Hematopoietic multipotent progenitor cell treated with erythropoietin and hydrocortisone succinate and interleukin-3 and kit ligand, for 4 days (in vitro differentiated cells): ENCODE results near the gene SPTLC3.

Experiments
- DNase-seq: peaks from one replicate; pipeline ENCODE4 v3.0.0-alpha.2; 2015

The SPTLC3 gene

DNA sequence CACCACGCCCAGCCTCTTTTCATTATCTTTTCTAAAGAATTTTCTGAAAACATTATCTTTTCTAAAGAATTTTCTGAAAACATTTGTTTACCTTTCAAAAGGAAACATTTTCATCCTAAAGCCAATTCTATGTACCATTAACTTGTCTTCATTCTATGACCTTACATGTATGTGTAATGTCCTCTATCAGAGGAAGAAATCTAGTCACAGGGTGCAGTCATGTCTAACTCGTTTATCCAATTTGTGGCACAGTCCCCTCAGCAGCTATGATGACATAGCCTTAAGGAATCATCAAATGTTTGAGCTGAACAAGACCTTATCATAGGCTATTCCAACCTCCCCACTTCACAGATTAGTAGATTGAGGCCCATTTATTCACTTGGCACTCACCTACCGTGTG is 21.5 kb upstream of the SPTLC3 start:
- no peak for DNase-seq

DNA sequence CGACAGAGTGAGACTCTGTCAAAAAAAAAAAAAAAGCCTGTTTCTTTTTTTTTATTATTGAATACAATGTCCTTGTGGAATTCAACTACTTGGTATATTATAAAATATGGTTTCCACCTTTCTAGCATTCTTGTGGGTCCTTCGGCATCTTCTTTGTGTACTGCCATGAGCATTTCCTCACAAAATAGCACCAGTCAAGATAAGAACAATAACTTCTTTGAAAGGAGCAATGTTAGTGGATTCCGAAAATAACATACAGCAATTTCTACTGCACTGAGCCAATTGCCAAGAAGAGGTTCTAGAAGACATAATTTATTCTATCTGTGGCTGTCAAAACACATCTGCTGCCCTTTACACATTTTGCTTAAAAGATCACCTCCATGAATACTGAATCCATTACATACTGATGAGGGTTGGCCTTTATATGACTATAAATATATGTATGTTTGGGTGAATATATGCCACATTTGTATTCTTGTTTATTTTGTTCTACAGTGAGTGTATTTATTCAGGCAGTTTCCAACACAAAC is 19.1 kb upstream of the SPTLC3 start:
- DNase-seq: no peak

DNA sequence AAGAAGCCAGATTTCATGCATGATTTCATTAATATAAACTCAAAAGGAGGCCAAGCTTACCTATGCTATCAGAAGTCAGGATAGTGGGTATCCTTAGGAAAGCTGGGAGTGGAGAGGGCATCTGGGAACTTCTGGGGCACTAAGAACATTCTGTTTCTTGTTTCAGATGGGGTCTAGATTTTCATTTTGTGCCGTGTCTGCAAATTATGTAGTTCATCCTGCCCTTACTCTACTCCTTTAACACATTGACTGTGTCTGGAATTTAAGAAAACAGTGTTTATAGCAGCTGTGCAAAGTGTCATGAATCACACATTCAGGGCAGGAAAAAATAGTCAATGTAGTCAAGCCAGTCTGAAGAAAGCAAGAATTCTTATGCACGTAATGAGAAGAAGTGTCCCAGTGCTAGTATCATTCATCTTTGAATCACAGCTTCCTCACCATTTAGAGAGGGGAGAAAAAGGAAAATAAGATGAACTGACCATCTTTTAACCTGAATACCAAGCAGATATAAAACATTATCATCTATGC is 11.6 kb upstream of the SPTLC3 start:
- no peak for DNase-seq

- no peak for DNase-seq
These were observed 10.7 kb upstream of the SPTLC3 start for GRCh38 chr20:12998046-12998445.

DNA sequence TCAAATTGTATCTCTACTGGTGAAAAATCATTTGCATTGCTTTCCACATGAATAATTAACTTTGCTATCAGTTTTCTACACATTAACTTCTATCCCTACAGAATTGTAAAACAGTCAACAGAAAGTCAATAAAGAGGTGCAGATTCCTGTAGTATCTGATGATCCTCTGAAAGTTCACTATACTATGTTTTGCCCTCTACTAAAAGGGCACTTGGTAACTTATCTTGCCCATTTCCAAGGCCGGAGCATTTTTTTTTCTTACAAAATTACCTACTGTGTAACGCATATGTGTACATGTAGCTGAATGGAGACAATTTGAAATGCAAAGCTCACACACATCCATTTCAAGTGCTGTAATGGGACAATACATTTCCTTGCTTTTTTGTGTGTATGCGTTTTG is 9.6 kb upstream of the SPTLC3 start:
- DNase-seq: no peak

DNA sequence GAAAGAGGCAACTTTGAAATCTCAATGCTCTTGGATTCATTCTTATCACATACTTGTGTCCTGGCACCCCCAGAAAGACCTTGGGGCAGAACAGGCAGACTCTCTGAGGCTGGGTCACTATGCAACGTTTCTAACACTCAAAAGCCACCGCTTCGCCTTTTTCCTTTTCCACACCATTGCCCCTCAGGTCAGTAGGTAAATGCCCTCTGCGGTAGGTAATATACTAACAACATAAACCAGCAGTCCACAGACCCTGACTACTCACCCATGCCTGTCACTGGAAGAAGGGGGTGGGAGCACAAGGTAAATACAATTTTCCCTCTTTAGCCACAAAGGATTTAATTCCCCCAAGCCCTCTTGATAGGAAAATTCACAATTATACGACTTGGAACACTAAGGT is 6.5 kb upstream of the SPTLC3 start:
- DNase-seq: no peak

DNA sequence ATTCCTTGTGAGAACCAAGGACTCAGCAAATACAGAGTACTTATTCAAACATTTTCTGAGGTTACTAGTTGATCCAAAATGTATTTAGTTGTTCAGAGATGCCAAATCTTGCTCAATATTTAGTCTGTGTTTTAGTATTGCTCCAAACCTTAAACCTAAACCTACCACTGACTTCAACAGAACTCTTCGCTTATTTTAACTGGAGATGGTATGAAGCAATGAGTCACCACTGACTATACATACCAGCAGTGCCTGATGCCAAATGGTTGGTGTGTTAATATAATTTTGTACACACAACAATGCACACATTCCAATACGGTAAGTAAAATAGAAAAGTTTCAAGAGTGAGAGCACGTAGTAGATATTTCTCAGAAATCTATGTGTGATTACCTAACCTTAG is 1.9 kb upstream of the SPTLC3 start:
- DNase-seq: no peak

- no peak for DNase-seq
These were observed 1.2 kb upstream of the SPTLC3 start for GRCh38 chr20:13007596-13007995.

DNA sequence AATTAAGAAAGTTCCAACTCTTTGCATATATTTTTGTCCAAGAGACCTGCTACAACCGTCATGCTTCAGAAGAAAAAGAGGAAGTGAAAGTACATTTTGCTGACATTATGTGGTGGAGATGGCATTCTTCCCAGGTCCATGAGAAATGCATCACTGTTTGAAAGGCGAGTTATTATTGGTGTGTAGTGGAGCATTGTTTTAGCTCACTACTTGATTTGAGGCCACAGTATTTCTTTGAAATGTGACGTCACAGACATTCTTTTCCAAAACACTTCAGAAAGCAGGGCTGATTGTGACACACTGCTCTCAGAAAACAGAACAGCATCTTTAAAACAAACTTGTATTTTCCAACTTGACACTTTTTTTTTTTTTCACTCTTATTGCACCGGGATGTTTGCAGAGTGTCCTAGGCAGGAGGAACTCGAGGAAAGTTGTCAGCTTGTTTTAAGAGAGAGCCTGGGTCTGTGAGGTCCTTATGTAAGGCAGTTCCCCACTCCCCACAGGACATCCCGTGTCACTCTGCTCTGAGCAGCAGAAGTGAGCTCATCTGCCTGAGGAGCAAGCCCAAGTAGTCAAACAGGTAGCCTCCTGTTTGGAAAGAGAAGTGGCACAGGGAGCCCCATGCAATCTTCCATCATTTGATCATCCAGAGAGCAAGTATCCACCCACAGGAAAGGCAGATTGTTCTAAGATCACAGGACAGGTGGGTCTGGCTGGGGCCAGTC is 1.1 kb downstream of the SPTLC3 start:
- DNase-seq: peak; percentile 92

DNA sequence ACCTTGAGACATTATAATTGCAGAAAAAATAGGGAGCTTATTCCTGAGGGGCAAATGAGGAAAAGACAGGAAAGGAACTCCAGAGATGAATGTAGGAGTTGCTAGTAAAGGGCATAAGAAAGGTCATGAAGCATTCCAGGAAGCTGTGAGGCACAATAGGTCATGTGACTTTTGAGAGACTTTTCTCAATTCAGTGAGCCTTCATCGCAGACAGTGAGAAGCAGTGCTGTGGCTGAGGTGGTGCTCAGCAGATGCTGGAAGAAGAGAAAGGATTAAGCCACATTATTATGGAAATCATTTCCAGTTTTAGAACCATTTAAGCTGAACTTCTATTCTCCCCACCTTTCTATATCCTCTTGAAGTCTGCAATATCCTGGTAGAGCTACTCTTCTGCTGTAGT is 4.1 kb downstream of the SPTLC3 start:
- DNase-seq: no peak

DNA sequence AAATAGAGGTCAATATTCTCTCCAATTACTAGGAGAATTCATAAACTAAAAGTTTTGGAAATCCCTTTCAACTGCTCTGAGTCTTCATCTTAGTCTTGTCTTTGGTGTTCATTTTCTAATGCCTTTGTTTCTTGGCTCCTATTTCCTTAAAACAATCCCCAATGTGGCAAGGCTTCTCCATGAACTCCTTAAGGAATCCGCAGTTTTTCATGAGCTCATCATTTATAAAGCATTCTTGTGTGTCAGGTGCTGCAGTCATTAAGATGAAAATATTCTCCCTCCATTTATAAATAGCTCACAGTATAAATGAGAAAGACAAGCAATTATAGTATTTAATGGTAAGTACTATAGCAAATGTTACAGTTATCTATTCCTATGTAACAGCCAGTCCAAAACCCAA is 4.6 kb downstream of the SPTLC3 start:
- DNase-seq: no peak

GRCh38 chr20:13017235-13017634 is 8.5 kb downstream of the SPTLC3 start:
- DNase-seq: no peak

GRCh38 chr20:13017883-13018535 is 9.2 kb downstream of the SPTLC3 start:
- no peak for DNase-seq

GRCh38 chr20:13021205-13021970 is 12.6 kb downstream of the SPTLC3 start:
- no peak for DNase-seq

- no peak for DNase-seq
These were observed 13.8 kb downstream of the SPTLC3 start for GRCh38 chr20:13022401-13023155.

DNA sequence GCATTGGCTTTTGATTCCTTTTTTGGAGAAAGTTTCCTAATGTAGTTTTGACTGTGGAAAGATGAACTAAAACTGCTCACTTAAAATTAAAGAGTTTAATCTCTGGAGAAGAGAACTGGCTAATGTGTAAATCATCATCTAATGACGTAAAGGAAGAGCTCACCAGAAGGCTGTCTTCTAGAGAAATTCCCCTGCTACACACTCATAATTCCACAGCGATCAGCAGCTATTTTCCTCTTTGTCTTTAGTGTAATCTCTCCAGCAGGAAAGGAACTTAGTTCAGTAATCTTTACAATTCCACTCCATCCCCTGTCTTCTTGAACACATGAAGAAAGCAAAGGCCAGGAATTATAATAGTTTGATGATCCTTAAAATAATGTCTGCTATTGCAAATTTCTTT is 15.8 kb downstream of the SPTLC3 start:
- DNase-seq: no peak

DNA sequence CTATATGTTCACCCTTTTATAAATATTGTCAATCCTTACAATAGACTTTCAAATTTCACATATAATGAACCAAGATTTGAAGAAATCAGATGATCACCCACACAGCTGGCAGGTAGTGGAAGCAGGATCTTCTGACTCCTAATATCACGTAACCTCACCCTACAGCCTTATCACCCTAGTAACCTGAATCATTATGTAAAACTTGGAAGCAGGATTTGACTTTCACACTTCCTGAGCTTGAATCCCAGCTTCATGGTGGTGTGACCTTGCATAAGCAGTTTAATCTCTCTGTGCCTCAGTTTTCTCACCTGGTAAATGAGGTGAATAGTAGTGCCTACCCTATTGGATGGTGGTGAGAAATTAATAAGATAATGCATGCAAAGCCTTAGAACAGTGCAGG is 16.4 kb downstream of the SPTLC3 start:
- DNase-seq: no peak

- DNase-seq: no peak
These were observed 19.2 kb downstream of the SPTLC3 start for GRCh38 chr20:13028001-13028400.

- no peak for DNase-seq
These were observed 19.9 kb downstream of the SPTLC3 start for GRCh38 chr20:13028673-13029072.

- no peak for DNase-seq
These were observed 21.1 kb downstream of the SPTLC3 start for GRCh38 chr20:13029687-13030375.

- no peak for DNase-seq
These were observed 23.0 kb downstream of the SPTLC3 start for GRCh38 chr20:13031751-13032150.

- DNase-seq: no peak
These were observed 25.3 kb downstream of the SPTLC3 start for GRCh38 chr20:13034115-13034514.
